H9 (cell line): ENCODE data around the gene PAX3. TPM values are rescaled to one million over a fixed set of nuclear protein-coding genes. Genes with fewer than 3 reads are reported as not detected.

Experiments used
- DNase-seq: peaks from one replicate; pipeline ENCODE4 v3.0.0-alpha.2; 2017
- H2AFZ ChIP-seq: one replicate; pipeline ENCODE4 v1.6.1; 2013; ENCODE audit warnings: mild to moderate bottlenecking, low read length, control low read depth, moderate library complexity
- H2AK5ac ChIP-seq: 2 replicates; pipeline ENCODE4 v1.6.1; 2013; ENCODE audit warnings: low read length, control low read depth, mixed read lengths; ENCODE audit not compliant: insufficient read length
- H2BK120ac ChIP-seq: one replicate; pipeline ENCODE4 v1.6.1; 2013; ENCODE audit warnings: low read depth, mild to moderate bottlenecking, low read length, control low read depth, inconsistent platforms; ENCODE audit not compliant: poor library complexity, severe bottlenecking
- H2BK12ac ChIP-seq: 2 replicates; pipeline ENCODE4 v1.6.1; 2013; ENCODE audit warnings: low read length, control low read depth, mixed read lengths, low read depth; ENCODE audit not compliant: insufficient read length
- H2BK15ac ChIP-seq: 2 replicates; pipeline ENCODE4 v1.6.1; 2013; ENCODE audit warnings: low read depth, low read length, control low read depth
- H2BK20ac ChIP-seq: one replicate; pipeline ENCODE4 v1.6.1; 2013; ENCODE audit warnings: low read depth, mild to moderate bottlenecking, low read length, control low read depth, inconsistent platforms; ENCODE audit not compliant: poor library complexity, severe bottlenecking
- H2BK5ac ChIP-seq: 2 replicates; pipeline ENCODE4 v1.6.1; 2013; ENCODE audit warnings: low read length, control low read depth, mixed read lengths; ENCODE audit not compliant: insufficient read length
- H3K14ac ChIP-seq: 2 replicates; pipeline ENCODE4 v1.6.1; 2013; ENCODE audit warnings: low read length, control low read depth; ENCODE audit not compliant: insufficient read depth
- H3K18ac ChIP-seq: 2 replicates; pipeline ENCODE4 v1.6.1; 2013; ENCODE audit warnings: low read depth, mild to moderate bottlenecking, mixed read lengths, low read length, control low read depth; ENCODE audit not compliant: insufficient read length
- H3K23ac ChIP-seq: 2 replicates; pipeline ENCODE4 v1.6.1; 2013; ENCODE audit warnings: low read length, control low read depth, mixed read lengths, low read depth; ENCODE audit not compliant: insufficient read length
- H3K23me2 ChIP-seq: 2 replicates; pipeline ENCODE4 v1.6.1; 2013; ENCODE audit warnings: low read depth, mild to moderate bottlenecking, mixed read lengths, low read length, control low read depth; ENCODE audit not compliant: insufficient read length, poor library complexity, severe bottlenecking
- H3K27ac ChIP-seq: 2 replicates; pipeline ENCODE4 v1.5.1; 2013; ENCODE audit warnings: low read length, control low read depth, mixed read lengths, low read depth; ENCODE audit not compliant: insufficient read length
- H3K27me3 ChIP-seq: 2 replicates; pipeline ENCODE4 v1.6.1; 2013; ENCODE audit warnings: low read length, control low read depth, inconsistent platforms; ENCODE audit not compliant: insufficient read depth
- H3K4ac ChIP-seq: 2 replicates; pipeline ENCODE4 v1.6.1; 2013; ENCODE audit warnings: low read depth, mild to moderate bottlenecking, control low read depth, inconsistent platforms, low read length, moderate library complexity
- H3K4me1 ChIP-seq: 2 replicates; pipeline ENCODE4 v1.6.1; 2013; ENCODE audit warnings: low read length, control low read depth, inconsistent platforms; ENCODE audit not compliant: insufficient read depth
- H3K4me2 ChIP-seq: 2 replicates; pipeline ENCODE4 v1.6.1; 2013; ENCODE audit warnings: low read length, control low read depth, mixed read lengths; ENCODE audit not compliant: insufficient read length, insufficient read depth
- H3K56ac ChIP-seq: 2 replicates; pipeline ENCODE4 v1.6.1; 2013; ENCODE audit warnings: low read depth, mild to moderate bottlenecking, mixed read lengths, low read length, control low read depth; ENCODE audit not compliant: insufficient read length
- H3K79me1 ChIP-seq: 2 replicates; pipeline ENCODE4 v1.6.1; 2013; ENCODE audit warnings: low read depth, mild to moderate bottlenecking, moderate library complexity, low read length, control low read depth, inconsistent platforms; ENCODE audit not compliant: insufficient read depth, poor library complexity, severe bottlenecking
- H3K79me2 ChIP-seq: 2 replicates; pipeline ENCODE4 v1.6.1; 2013; ENCODE audit warnings: low read length, control low read depth, inconsistent platforms; ENCODE audit not compliant: insufficient read depth
- H3K9ac ChIP-seq: 2 replicates; pipeline ENCODE4 v1.6.1; 2013; ENCODE audit warnings: low read length, control low read depth, mixed read lengths; ENCODE audit not compliant: insufficient read length; ENCODE audit errors: extremely low read depth
- H3K9me3 ChIP-seq: one replicate; pipeline ENCODE4 v1.6.1; 2013; ENCODE audit warnings: low read depth, low read length, inconsistent platforms; ENCODE audit not compliant: control insufficient read depth
- H3T11ph ChIP-seq: one replicate; pipeline ENCODE4 v1.6.1; 2013; ENCODE audit warnings: mild to moderate bottlenecking, low read length, control low read depth, inconsistent platforms
- H4K20me1 ChIP-seq: one replicate; pipeline ENCODE4 v1.6.1; 2013; ENCODE audit not compliant: control insufficient read depth, insufficient read length, insufficient read depth
- H4K5ac ChIP-seq: 2 replicates; pipeline ENCODE4 v1.6.1; 2013; ENCODE audit warnings: low read depth, mild to moderate bottlenecking, mixed read lengths, low read length, control low read depth; ENCODE audit not compliant: insufficient read length
- H4K8ac ChIP-seq: replicated peaks from 2 replicates; pipeline ENCODE4 v1.6.1; 2013; ENCODE audit warnings: low read length, control low read depth, mixed read lengths, low read depth; ENCODE audit not compliant: insufficient read length
- H4K91ac ChIP-seq: 2 replicates; pipeline ENCODE4 v1.6.1; 2013; ENCODE audit warnings: low read depth, mild to moderate bottlenecking, moderate library complexity, mixed read lengths, low read length, control low read depth; ENCODE audit not compliant: insufficient read length
- H3K27ac Mint-ChIP-seq, 3 experiments: 2 replicates in 2 of 3; 3 replicates in 1 of 3; pipeline ENCODE4 v1.8.0; 2020 to 2021; ENCODE audit warnings: mixed read lengths in 3 of 3, mild to moderate bottlenecking in 1 of 3, moderate library complexity in 1 of 3
- H3K27me3 Mint-ChIP-seq: 2 replicates; pipeline ENCODE4 v1.8.0; 2021; ENCODE audit warnings: low read depth, mild to moderate bottlenecking, moderate library complexity, mixed read lengths
- H3K36me3 Mint-ChIP-seq, 3 experiments: 2 replicates in 2 of 3; 3 replicates in 1 of 3; pipeline ENCODE4 v1.8.0; 2020 to 2021; ENCODE audit warnings: low read depth in 3 of 3, mixed read lengths in 3 of 3; ENCODE audit not compliant: insufficient read depth in 1 of 3
- H3K4me1 Mint-ChIP-seq, 2 experiments: 2 replicates each; pipeline ENCODE4 v1.8.0; 2020; ENCODE audit warnings: mixed read lengths in 2 of 2
- H3K4me3 Mint-ChIP-seq, 2 experiments: 2 replicates in 1 of 2; 3 replicates in 1 of 2; pipeline ENCODE4 v1.8.0; 2020 to 2021; ENCODE audit warnings: mild to moderate bottlenecking in 2 of 2, mixed read lengths in 2 of 2, moderate library complexity in 1 of 2
- H3K9me3 Mint-ChIP-seq, 2 experiments: 2 replicates in 1 of 2; 3 replicates in 1 of 2; pipeline ENCODE4 v1.8.0; 2020; ENCODE audit warnings: mild to moderate bottlenecking in 2 of 2, mixed read lengths in 2 of 2, moderate library complexity in 1 of 2
- CTCF ChIP-seq: fragments of 200-600 bp; sonication (generic); conservative IDR thresholded peaks from 3 replicates; pipeline ENCODE4 v1.8.0; 2021; ENCODE audit warnings: antibody characterized with exemption, mild to moderate bottlenecking
- WGBS: extraction: QIAGEN DNeasy Blood & Tissue Kit; methylation state at CpG from one replicate; pipeline ENCODE4 v1.1.7; 2013; ENCODE audit warnings: missing lambda C conversion rate, low lambda C conversion rate, mixed read lengths; ENCODE audit not compliant: insufficient read length; ENCODE audit errors: extremely low coverage; 5-methylcytosine and 5-hydroxymethylcytosine counted together
- total RNA-seq: library from RNA; stranded (reverse); gene quantifications from 2 replicates; pipeline ENCODE4 v1.2.1, GENCODE V29; 2021

PAX3 gene
- total RNA-seq, 1 experiment from 2014 or later, result not detected

GRCh38 chr2:222311978-222312738 lies 13.4 kb upstream of the PAX3 start:
- H2BK5ac ChIP-seq, result no peak overlapping the region
- peaks cover 100% of the 10 kb centered on the region for H3K27me3 Mint-ChIP-seq
- no peak overlapping the region for H2BK15ac ChIP-seq
- H2BK20ac ChIP-seq, result no peak overlapping the region
- H3K9me3 ChIP-seq, result no peaks in the 10 kb centered on the region
- H3K79me1 ChIP-seq, result no peaks in the 10 kb centered on the region
- no peak overlapping the region for H2AFZ ChIP-seq
- no peak overlapping the region for H2BK120ac ChIP-seq
- H3K4ac ChIP-seq, result no peak overlapping the region
- no peak for TF ChIP-seq CTCF
- peaks cover 2 to 22% of the 10 kb centered on the region in 2 experiments; a peak in 4 of 5 replicates for H3K9me3 Mint-ChIP-seq
- H2BK12ac ChIP-seq, result no peak overlapping the region
- H3K27me3 ChIP-seq, result peaks cover 93% of the 10 kb centered on the region
- no peak overlapping the region for H3K27ac Mint-ChIP-seq
- H4K20me1 ChIP-seq, result no peaks in the 10 kb centered on the region
- H3K23me2 ChIP-seq, result peaks cover under 1% of the 10 kb centered on the region
- peak overlapping the region; percentile 34 to 74; a peak in 4 of 5 replicates for H3K4me3 Mint-ChIP-seq
- no peaks in the 10 kb centered on the region for H3K4me1 ChIP-seq
- H3K27ac ChIP-seq, result no peak overlapping the region
- no peak overlapping the region for H3T11ph ChIP-seq
- H3K36me3 Mint-ChIP-seq, result no peaks in the 10 kb centered on the region; a peak in 1 of 7 replicates
- no peak overlapping the region for H4K5ac ChIP-seq
- no peak overlapping the region for H3K23ac ChIP-seq
- peaks cover 8 to 27% of the 10 kb centered on the region in 2 experiments for H3K4me1 Mint-ChIP-seq
- H3K9ac ChIP-seq, result no peak overlapping the region
- H2AK5ac ChIP-seq, result no peak overlapping the region
- H3K18ac ChIP-seq, result no peak overlapping the region
- DNase-seq, result no peak
- H4K91ac ChIP-seq, result no peak overlapping the region
- no peaks in the 10 kb centered on the region for H3K79me2 ChIP-seq
- H3K14ac ChIP-seq, result no peak overlapping the region
- no peak overlapping the region for H3K56ac ChIP-seq
- peak overlapping the region; percentile 31 for H3K4me2 ChIP-seq
- no peak overlapping the region for H4K8ac ChIP-seq
- WGBS, result no CpG with 5 or more reads among the region's 48 CpGs
